ENCODE data around the gene FN3KRP. TPM values are rescaled to one million over a fixed set of nuclear protein-coding genes. Genes with fewer than 3 reads are reported as not detected.

Gene FN3KRP
- total and polyA plus RNA-seq, 2 of the 13 experiments (the other 11 are each of a cell fraction or from before 2014, with no cell fraction given): 22.4 to 28.2 TPM

DNA sequence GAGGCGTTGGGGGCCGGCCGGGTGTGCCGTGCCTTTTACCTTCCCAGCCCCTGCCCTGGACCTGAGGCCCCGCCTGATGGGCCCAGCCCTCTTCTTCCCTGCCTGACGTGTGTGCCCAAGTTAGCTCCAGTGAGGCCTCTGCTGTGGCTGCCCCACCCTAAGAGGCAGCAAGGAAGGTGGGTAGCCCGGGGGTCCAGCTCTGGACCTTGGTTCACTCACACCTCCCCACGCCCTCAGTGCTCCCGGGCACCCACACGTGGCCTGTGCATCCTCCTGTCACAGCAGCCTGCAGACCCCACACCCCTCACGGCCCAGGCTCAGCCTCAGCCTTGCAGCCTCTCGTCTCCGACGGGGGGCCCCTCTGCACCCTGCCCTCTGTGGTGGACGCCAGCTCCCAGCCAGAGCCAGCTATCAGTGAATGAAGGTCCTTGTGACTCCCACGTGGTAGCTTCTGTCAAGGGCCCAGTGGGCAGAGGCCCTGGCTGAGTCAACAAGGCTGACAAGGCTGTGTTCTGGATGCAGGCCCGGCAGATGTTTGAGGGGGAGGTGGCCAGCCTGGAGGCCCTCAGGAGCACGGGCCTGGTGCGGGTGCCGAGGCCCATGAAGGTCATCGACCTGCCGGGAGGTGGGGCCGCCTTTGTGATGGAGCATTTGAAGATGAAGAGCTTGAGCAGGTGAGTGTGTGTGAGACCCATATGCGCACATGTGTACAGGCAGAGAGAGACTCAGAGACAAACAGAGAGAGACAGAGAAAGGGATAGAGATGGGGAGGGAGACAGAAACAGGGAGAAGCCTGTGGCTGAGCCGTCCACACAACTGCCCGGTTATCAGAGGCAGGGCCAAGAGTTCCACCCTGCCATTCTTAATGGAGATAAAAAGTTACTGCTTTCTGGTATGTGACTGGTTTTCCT is 21.7 kb downstream of the FN3KRP start (continued):
- TF ChIP-seq, protein P1, sequence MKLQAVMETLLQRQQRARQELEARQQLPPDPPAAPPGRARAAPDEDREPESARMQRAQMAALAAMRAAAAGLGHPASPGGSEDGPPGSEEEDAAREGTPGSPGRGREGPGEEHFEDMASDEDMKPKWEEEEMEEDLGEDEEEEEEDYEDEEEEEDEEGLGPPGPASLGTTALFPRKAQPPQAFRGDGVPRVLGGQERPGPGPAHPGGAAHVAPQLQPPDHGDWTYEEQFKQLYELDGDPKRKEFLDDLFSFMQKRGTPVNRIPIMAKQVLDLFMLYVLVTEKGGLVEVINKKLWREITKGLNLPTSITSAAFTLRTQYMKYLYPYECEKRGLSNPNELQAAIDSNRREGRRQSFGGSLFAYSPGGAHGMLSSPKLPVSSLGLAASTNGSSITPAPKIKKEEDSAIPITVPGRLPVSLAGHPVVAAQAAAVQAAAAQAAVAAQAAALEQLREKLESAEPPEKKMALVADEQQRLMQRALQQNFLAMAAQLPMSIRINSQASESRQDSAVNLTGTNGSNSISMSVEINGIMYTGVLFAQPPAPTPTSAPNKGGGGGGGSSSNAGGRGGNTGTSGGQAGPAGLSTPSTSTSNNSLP (IDR thresholded peaks at IDR 0.05; ENCODE audit: low read depth, low read length): no peak
- TF ChIP-seq ZNF749 (CRISPR knock-in tag; IDR thresholded peaks at IDR 0.05; ENCODE audit: borderline replicate concordance) (peak; percentile 99), GATAD2A (CRISPR knock-in tag; IDR thresholded peaks at IDR 0.05) (peak; percentile 99), TGIF2 (CRISPR knock-in tag; IDR thresholded peaks at IDR 0.05) (peak; percentile 100), HNF4A (CRISPR knock-in tag; IDR thresholded peaks at IDR 0.05) (peak; percentile 94), ZKSCAN1 (IDR thresholded peaks at IDR 0.05; ENCODE audit: low read length) (no peak), ZNF17 (CRISPR knock-in tag; IDR thresholded peaks at IDR 0.05) (no peak), ZNF607 (CRISPR knock-in tag; IDR thresholded peaks at IDR 0.05; ENCODE audit: borderline replicate concordance) (peak; percentile 100), ZNF709 (CRISPR knock-in tag; IDR thresholded peaks at IDR 0.05) (peak; percentile 99), ZSCAN25 (CRISPR knock-in tag; IDR thresholded peaks at IDR 0.05) (peak; percentile 95), ZNF234 (CRISPR knock-in tag; conservative IDR thresholded peaks at IDR 0.05) (peak; percentile 95; the same call in 1 of the 2 replicates), ZNF292 (CRISPR knock-in tag; IDR thresholded peaks at IDR 0.05; ENCODE audit: borderline replicate concordance, low read depth) (peak; percentile 100), CBX5 (CRISPR knock-in tag; IDR thresholded peaks at IDR 0.05; ENCODE audit: borderline replicate concordance) (peak; percentile 98; the same call in 1 of the 2 replicates), REXO4 (CRISPR knock-in tag; IDR thresholded peaks at IDR 0.05; ENCODE audit: borderline replicate concordance) (peak; percentile 95; the same call in 1 of the 2 replicates), ZNF326 (CRISPR knock-in tag; IDR thresholded peaks at IDR 0.05; ENCODE audit: borderline replicate concordance) (no peak), ZSCAN31 (CRISPR knock-in tag; IDR thresholded peaks at IDR 0.05; ENCODE audit: low read depth) (peak; percentile 98), MED13 (CRISPR knock-in tag; IDR thresholded peaks at IDR 0.05) (peak; percentile 92), ZIK1 (CRISPR knock-in tag; IDR thresholded peaks at IDR 0.05; ENCODE audit: borderline replicate concordance, low read depth) (peak; percentile 99)
- TF ChIP-seq, protein P2, sequence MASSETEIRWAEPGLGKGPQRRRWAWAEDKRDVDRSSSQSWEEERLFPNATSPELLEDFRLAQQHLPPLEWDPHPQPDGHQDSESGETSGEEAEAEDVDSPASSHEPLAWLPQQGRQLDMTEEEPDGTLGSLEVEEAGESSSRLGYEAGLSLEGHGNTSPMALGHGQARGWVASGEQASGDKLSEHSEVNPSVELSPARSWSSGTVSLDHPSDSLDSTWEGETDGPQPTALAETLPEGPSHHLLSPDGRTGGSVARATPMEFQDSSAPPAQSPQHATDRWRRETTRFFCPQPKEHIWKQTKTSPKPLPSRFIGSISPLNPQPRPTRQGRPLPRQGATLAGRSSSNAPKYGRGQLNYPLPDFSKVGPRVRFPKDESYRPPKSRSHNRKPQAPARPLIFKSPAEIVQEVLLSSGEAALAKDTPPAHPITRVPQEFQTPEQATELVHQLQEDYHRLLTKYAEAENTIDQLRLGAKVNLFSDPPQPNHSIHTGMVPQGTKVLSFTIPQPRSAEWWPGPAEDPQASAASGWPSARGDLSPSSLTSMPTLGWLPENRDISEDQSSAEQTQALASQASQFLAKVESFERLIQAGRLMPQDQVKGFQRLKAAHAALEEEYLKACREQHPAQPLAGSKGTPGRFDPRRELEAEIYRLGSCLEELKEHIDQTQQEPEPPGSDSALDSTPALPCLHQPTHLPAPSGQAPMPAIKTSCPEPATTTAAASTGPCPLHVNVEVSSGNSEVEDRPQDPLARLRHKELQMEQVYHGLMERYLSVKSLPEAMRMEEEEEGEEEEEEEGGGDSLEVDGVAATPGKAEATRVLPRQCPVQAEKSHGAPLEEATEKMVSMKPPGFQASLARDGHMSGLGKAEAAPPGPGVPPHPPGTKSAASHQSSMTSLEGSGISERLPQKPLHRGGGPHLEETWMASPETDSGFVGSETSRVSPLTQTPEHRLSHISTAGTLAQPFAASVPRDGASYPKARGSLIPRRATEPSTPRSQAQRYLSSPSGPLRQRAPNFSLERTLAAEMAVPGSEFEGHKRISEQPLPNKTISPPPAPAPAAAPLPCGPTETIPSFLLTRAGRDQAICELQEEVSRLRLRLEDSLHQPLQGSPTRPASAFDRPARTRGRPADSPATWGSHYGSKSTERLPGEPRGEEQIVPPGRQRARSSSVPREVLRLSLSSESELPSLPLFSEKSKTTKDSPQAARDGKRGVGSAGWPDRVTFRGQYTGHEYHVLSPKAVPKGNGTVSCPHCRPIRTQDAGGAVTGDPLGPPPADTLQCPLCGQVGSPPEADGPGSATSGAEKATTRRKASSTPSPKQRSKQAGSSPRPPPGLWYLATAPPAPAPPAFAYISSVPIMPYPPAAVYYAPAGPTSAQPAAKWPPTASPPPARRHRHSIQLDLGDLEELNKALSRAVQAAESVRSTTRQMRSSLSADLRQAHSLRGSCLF (CRISPR knock-in tag; IDR thresholded peaks at IDR 0.05; ENCODE audit: borderline replicate concordance): peak; percentile 95
- TF ChIP-seq, protein P3, sequence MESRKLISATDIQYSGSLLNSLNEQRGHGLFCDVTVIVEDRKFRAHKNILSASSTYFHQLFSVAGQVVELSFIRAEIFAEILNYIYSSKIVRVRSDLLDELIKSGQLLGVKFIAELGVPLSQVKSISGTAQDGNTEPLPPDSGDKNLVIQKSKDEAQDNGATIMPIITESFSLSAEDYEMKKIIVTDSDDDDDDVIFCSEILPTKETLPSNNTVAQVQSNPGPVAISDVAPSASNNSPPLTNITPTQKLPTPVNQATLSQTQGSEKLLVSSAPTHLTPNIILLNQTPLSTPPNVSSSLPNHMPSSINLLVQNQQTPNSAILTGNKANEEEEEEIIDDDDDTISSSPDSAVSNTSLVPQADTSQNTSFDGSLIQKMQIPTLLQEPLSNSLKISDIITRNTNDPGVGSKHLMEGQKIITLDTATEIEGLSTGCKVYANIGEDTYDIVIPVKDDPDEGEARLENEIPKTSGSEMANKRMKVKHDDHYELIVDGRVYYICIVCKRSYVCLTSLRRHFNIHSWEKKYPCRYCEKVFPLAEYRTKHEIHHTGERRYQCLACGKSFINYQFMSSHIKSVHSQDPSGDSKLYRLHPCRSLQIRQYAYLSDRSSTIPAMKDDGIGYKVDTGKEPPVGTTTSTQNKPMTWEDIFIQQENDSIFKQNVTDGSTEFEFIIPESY (CRISPR knock-in tag; IDR thresholded peaks at IDR 0.05): peak; percentile 93
